HG03139 (cell line): ENCODE results near the gene RASSF3.
"Not testable (repeated sequence)": the region's sequence is repeated elsewhere in the genome, so short reads cannot be mapped to it uniquely, and the experiment has no call there.

Experiments used
- ATAC-seq: cut with Tn5 transposase; IDR thresholded peaks from one replicate; pipeline ENCODE4 v1.9.1; 2021; ENCODE audit not compliant: unreplicated experiment

The RASSF3 gene

GRCh38 chr12:64595863-64596793 is 14.2 kb upstream of the RASSF3 start:
- no peak for ATAC-seq

GRCh38 chr12:64598831-64599230 is 11.5 kb upstream of the RASSF3 start:
- no peak for ATAC-seq

GRCh38 chr12:64600164-64600561 is 10.1 kb upstream of the RASSF3 start:
- ATAC-seq = no peak

- no peak for ATAC-seq
Observed at GRCh38 chr12:64603183-64603841, 7.0 kb upstream of the RASSF3 start.

GRCh38 chr12:64608901-64609535 is 1.3 kb upstream of the RASSF3 start:
- ATAC-seq = peak; percentile 20

GRCh38 chr12:64609536-64610078 is 688 bp upstream of the RASSF3 start:
- ATAC-seq = no peak

- ATAC-seq = peak; percentile 45
Observed at GRCh38 chr12:64610660-64611340, 505 bp downstream of the RASSF3 start.

- no peak for ATAC-seq
Observed at GRCh38 chr12:64611341-64612284, 1.3 kb downstream of the RASSF3 start.

- no peak for ATAC-seq
Observed at GRCh38 chr12:64612843-64613242, 2.5 kb downstream of the RASSF3 start.

- ATAC-seq = not testable (repeated sequence)
Observed at GRCh38 chr12:64613775-64614398, 3.6 kb downstream of the RASSF3 start.

- ATAC-seq = no peak
Observed at GRCh38 chr12:64616201-64616600, 5.9 kb downstream of the RASSF3 start.

- ATAC-seq = peak; percentile 39
Observed at GRCh38 chr12:64618953-64619590, 8.8 kb downstream of the RASSF3 start.

- ATAC-seq = peak; percentile 67
Observed at GRCh38 chr12:64621257-64621942, 11.1 kb downstream of the RASSF3 start.

- no peak for ATAC-seq
Observed at GRCh38 chr12:64624035-64624434, 13.7 kb downstream of the RASSF3 start.

- peak; percentile 38 for ATAC-seq
Observed at GRCh38 chr12:64625243-64626077, 15.2 kb downstream of the RASSF3 start.

GRCh38 chr12:64626588-64626987 is 16.3 kb downstream of the RASSF3 start:
- not testable (repeated sequence) for ATAC-seq

- ATAC-seq = no peak
Observed at GRCh38 chr12:64627771-64628170, 17.5 kb downstream of the RASSF3 start.
